DOHH2 (cell line): Measurements from ENCODE around the gene ZNF839.

ENCODE experiments used
- H3F3A ChIP-seq: fragments of 200-600 bp; sonication (generic), shearing (Covaris generic); 2 replicates; pipeline ENCODE4 v1.6.0; 2016; ENCODE audit warnings: antibody characterized with exemption, mild to moderate bottlenecking; ENCODE audit not compliant: control insufficient read depth, insufficient read depth
- H3K27ac ChIP-seq: fragments of 200-600 bp; sonication (generic); 2 replicates; pipeline ENCODE4 v1.5.1; 2014; ENCODE audit warnings: low read depth, mild to moderate bottlenecking, low read length, moderate library complexity
- H3K27me3 ChIP-seq: fragments of 200-600 bp; sonication (generic); 2 replicates; pipeline ENCODE4 v1.6.1; 2014; ENCODE audit warnings: mild to moderate bottlenecking, low read length, mixed read lengths; ENCODE audit not compliant: control insufficient read depth
- H3K36me3 ChIP-seq: fragments of 200-600 bp; sonication (generic); 2 replicates; pipeline ENCODE4 v1.6.1; 2014; ENCODE audit warnings: mild to moderate bottlenecking, low read length, moderate library complexity, mixed read lengths; ENCODE audit not compliant: control insufficient read depth
- H3K4me1 ChIP-seq: fragments of 200-600 bp; sonication (generic); 2 replicates; pipeline ENCODE4 v1.6.1; 2014; ENCODE audit warnings: mild to moderate bottlenecking, low read length, mixed read lengths; ENCODE audit not compliant: control insufficient read depth
- H3K4me2 ChIP-seq: fragments of 200-600 bp; sonication (generic); 2 replicates; pipeline ENCODE4 v1.6.0; 2014; ENCODE audit warnings: mild to moderate bottlenecking, low read length, moderate library complexity
- H3K4me3 ChIP-seq: fragments of 200-600 bp; sonication (generic); 2 replicates; pipeline ENCODE4 v1.5.1; 2014; ENCODE audit warnings: mild to moderate bottlenecking, low read length, mixed read lengths
- H3K79me2 ChIP-seq: fragments of 200-600 bp; sonication (generic); 2 replicates; pipeline ENCODE4 v1.6.1; 2014; ENCODE audit warnings: mild to moderate bottlenecking, low read length, mixed read lengths; ENCODE audit not compliant: control insufficient read depth
- H3K9me2 ChIP-seq: fragments of 200-600 bp; sonication (generic); replicated peaks from 2 replicates; pipeline ENCODE4 v1.6.1; 2014; ENCODE audit warnings: mild to moderate bottlenecking, low read length, mixed read lengths; ENCODE audit not compliant: control insufficient read depth
- H3K9me3 ChIP-seq: fragments of 200-600 bp; sonication (generic); 2 replicates; pipeline ENCODE4 v1.6.1; 2014; ENCODE audit warnings: antibody characterized with exemption, low read length, mixed read lengths; ENCODE audit not compliant: control insufficient read depth, insufficient read depth
- H4K20me1 ChIP-seq: fragments of 200-600 bp; sonication (generic); 2 replicates; pipeline ENCODE4 v1.6.0; 2014; ENCODE audit warnings: low read depth, mild to moderate bottlenecking, antibody characterized with exemption, low read length, moderate library complexity; ENCODE audit not compliant: control insufficient read depth, insufficient read depth
- CTCF ChIP-seq: fragments of 200-600 bp; sonication (generic); IDR thresholded peaks from one replicate; pipeline ENCODE4 v1.5.1; 2014; ENCODE audit warnings: antibody characterized with exemption, mild to moderate bottlenecking, low read depth, low read length; ENCODE audit not compliant: poor library complexity, severe bottlenecking
- EZH2phosphoT487 ChIP-seq: fragments of 200-600 bp; sonication (generic); IDR thresholded peaks from 2 replicates; pipeline ENCODE4 v1.6.1; 2017; ENCODE audit warnings: borderline replicate concordance, mild to moderate bottlenecking, antibody characterized with exemption, low read length, moderate library complexity, mixed read lengths

The ZNF839 gene

DNA sequence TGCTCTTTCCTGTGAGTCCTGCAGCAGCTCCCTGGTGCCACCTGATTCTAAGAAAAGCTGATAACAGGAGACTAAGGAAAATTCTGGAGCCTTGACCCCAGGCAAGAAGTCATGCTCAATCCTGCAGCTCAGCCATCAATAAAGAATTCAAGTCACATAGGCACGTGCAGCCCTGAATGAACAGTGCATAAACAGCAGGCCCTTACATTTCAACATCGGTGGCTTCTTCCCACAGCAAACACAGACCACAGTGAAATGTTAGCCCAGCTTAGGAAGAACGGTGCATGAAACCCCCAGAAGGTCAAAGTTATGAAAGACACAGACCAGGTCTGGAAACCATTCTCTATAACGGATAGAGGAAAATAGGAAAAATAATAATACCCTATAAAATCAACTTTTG lies 32.7 kb downstream of the ZNF839 start:
- Histone ChIP-seq H3K4me3 (no peak overlapping the region), H3F3A (no peaks in the 10 kb centered on the region; the same call in 1 of the 2 replicates), H3K27me3 (no peaks in the 10 kb centered on the region), H3K9me3 (no peaks in the 10 kb centered on the region), H3K4me1 (no peaks in the 10 kb centered on the region), H3K36me3 (peaks cover 69% of the 10 kb centered on the region), H3K4me2 (no peak overlapping the region), H3K27ac (no peak overlapping the region), H4K20me1 (no peaks in the 10 kb centered on the region), H3K9me2 (no peaks in the 10 kb centered on the region), H3K79me2 (no peaks in the 10 kb centered on the region)
- no peak for TF ChIP-seq EZH2phosphoT487
- TF ChIP-seq CTCF: no peak

- no peaks in the 10 kb centered on the region for H4K20me1 ChIP-seq
- no peak overlapping the region for H3K4me3 ChIP-seq
- H3K79me2 ChIP-seq: no peaks in the 10 kb centered on the region
- H3K9me2 ChIP-seq: no peaks in the 10 kb centered on the region
- H3K27me3 ChIP-seq: no peaks in the 10 kb centered on the region
- H3K27ac ChIP-seq: no peak overlapping the region
- peaks cover 70% of the 10 kb centered on the region for H3K36me3 ChIP-seq
- no peaks in the 10 kb centered on the region for H3K9me3 ChIP-seq
- no peaks in the 10 kb centered on the region; the same call in 1 of the 2 replicates for H3F3A ChIP-seq
- H3K4me1 ChIP-seq: no peaks in the 10 kb centered on the region
- no peak for TF ChIP-seq CTCF
- no peak for TF ChIP-seq EZH2phosphoT487
- H3K4me2 ChIP-seq: no peak overlapping the region
These were observed 33.6 kb downstream of the ZNF839 start for GRCh38 chr14:102353126-102353619.

DNA sequence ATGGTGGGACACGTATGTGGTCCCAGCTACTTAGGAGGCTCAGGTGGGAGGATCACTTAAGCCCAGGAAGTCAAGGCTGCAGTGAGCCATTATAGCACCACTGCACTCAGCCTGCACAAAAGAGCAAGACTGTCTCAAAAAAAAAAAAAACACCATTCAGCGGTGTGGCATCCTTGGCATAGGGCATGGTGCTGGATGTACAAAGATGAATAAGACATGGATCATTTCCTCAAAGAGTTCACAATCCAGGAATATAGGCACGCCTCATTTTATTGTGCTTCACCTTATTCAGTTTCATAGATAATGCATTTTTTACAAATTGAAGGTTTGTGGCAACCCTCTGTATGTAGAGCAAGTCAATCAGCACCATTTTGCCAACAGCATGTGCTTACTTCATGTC lies 36.7 kb downstream of the ZNF839 start:
- Histone ChIP-seq H3K36me3 (peaks cover 53% of the 10 kb centered on the region), H3K27ac (no peak overlapping the region), H3K79me2 (peaks cover 4% of the 10 kb centered on the region; the same call in 1 of the 2 replicates), H3K27me3 (no peaks in the 10 kb centered on the region), H3F3A (peaks cover 3% of the 10 kb centered on the region; the same call in 1 of the 2 replicates), H4K20me1 (no peaks in the 10 kb centered on the region), H3K4me2 (no peak overlapping the region), H3K9me2 (no peaks in the 10 kb centered on the region), H3K4me3 (no peak overlapping the region), H3K9me3 (no peaks in the 10 kb centered on the region), H3K4me1 (no peaks in the 10 kb centered on the region; the same call in 1 of the 2 replicates)
- TF ChIP-seq CTCF (no peak), EZH2phosphoT487 (no peak)
